ENCODE data around the gene ZNF746. TPM values are rescaled to one million over a fixed set of nuclear protein-coding genes. Genes with fewer than 3 reads are reported as not detected.

The ZNF746 gene
- total RNA-seq, 6 experiments from 2014 or later, result 15.7 to 18.2 (median 16.4) TPM

DNA sequence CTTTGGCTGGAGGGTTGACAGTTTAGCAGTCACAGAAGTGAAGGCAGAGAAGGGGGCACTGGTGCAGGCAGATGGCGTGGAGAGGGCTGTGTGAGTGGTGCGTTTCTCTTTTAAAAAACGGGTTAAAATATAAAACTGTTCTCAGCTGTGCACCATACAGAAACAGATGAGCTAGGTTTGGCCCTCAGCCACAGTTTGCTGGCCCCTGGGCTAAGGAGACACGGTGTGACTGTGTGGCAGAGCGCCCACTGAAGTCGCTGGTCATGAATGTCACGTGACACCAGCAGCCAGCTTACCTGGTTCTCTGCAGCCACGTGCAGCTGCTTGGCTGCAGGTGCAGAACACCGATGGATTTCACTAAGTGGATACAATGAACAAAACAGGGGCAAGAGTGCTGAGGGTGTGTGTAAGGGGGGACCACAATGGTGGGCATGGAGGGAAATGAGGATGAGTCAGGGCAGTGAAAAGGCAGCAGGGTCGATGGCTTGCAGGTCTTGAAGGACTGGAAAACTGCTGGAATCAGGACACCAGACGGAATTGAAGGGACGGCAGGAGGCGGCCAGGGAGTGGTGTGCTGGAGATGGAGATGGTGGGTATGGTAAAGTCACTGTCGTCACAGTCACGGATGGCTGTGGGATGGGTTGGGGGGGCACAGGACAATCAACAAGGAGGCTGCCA, 7.4 kb downstream of the ZNF746 start:
- Mint-ChIP-seq H3K36me3 (ENCODE audit: low read depth) (peaks cover 60% of the 10 kb centered on the region), H3K27me3 (ENCODE audit: insufficient read depth) (no peaks in the 10 kb centered on the region; the same call in 1 of the 2 replicates), H3K9me3 (no peaks in the 10 kb centered on the region), H3K27ac (no peak overlapping the region), H3K4me3 (no peak overlapping the region), H3K4me1 (ENCODE audit: low read depth) (peaks cover 7% of the 10 kb centered on the region)
- DNase-seq, result no peak
- no peak for TF ChIP-seq CTCF (IDR thresholded peaks at IDR 0.05)

- DNase-seq, result no peak
- Mint-ChIP-seq H3K9me3 (no peaks in the 10 kb centered on the region), H3K4me3 (no peak overlapping the region), H3K36me3 (ENCODE audit: low read depth) (peaks cover 60% of the 10 kb centered on the region), H3K4me1 (ENCODE audit: low read depth) (no peaks in the 10 kb centered on the region), H3K27ac (no peak overlapping the region), H3K27me3 (ENCODE audit: insufficient read depth) (no peaks in the 10 kb centered on the region; the same call in 1 of the 2 replicates)
- TF ChIP-seq CTCF (IDR thresholded peaks at IDR 0.05), result 0 out of 2 replicates have a peak, but pooled peaks have one; percentile 12
Observed at GRCh38 chr7:149489391-149490024, 8.1 kb downstream of the ZNF746 start.

DNA sequence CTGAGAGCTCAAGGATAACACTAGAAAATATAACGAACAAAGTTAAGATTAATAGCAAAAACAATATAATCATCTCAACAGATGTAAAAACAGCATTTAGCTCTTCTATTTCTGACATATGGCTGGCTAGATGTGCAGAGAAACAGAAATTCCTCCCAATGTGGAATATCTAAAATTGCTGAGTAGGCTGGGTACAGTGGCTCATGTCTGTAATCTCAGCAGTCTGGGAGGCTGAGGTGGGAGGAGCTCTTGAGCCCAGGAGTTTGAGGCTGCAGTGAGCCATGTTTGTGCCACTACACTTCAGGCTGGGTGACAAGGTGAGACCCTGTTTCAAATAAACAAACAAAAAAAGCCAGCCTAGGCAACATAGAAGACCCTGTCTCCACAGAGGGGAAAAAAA, 18.0 kb downstream of the ZNF746 start:
- Mint-ChIP-seq H3K9me3 (peaks cover 16% of the 10 kb centered on the region), H3K27me3 (ENCODE audit: insufficient read depth) (peaks cover 2% of the 10 kb centered on the region; the same call in 1 of the 2 replicates), H3K36me3 (ENCODE audit: low read depth) (peaks cover 37% of the 10 kb centered on the region), H3K27ac (no peak overlapping the region), H3K4me3 (no peak overlapping the region), H3K4me1 (ENCODE audit: low read depth) (peaks cover 15% of the 10 kb centered on the region; the same call in 1 of the 2 replicates)
- no peak for DNase-seq
- TF ChIP-seq CTCF (IDR thresholded peaks at IDR 0.05), result no peak

DNA sequence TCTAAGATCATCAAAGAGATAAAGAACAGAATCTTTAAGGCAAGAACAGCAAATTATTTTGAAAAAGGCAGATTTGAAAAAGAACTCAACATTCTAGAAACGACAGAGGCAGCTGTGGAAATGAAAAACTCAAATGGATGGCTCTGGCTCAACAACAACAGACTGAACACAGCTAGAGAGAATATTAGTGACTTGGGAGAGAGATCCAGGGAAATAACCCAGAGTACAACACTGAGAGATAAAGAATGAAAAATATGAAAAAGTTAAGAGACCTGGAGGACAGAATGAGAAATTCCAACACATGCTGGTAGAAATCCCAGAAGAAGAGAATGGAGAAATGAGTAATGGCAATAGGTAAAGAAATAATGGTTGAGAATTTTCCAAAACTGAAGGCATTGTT, 18.9 kb downstream of the ZNF746 start:
- Mint-ChIP-seq H3K4me3 (no peak overlapping the region), H3K27ac (peak overlapping the region; percentile 6; the same call in 1 of the 2 replicates), H3K27me3 (ENCODE audit: insufficient read depth) (peaks cover 2% of the 10 kb centered on the region; the same call in 1 of the 2 replicates), H3K36me3 (ENCODE audit: low read depth) (peaks cover 41% of the 10 kb centered on the region), H3K9me3 (peaks cover 16% of the 10 kb centered on the region), H3K4me1 (ENCODE audit: low read depth) (peaks cover 15% of the 10 kb centered on the region; the same call in 1 of the 2 replicates)
- TF ChIP-seq CTCF (IDR thresholded peaks at IDR 0.05), result no peak
- DNase-seq, result no peak

DNA sequence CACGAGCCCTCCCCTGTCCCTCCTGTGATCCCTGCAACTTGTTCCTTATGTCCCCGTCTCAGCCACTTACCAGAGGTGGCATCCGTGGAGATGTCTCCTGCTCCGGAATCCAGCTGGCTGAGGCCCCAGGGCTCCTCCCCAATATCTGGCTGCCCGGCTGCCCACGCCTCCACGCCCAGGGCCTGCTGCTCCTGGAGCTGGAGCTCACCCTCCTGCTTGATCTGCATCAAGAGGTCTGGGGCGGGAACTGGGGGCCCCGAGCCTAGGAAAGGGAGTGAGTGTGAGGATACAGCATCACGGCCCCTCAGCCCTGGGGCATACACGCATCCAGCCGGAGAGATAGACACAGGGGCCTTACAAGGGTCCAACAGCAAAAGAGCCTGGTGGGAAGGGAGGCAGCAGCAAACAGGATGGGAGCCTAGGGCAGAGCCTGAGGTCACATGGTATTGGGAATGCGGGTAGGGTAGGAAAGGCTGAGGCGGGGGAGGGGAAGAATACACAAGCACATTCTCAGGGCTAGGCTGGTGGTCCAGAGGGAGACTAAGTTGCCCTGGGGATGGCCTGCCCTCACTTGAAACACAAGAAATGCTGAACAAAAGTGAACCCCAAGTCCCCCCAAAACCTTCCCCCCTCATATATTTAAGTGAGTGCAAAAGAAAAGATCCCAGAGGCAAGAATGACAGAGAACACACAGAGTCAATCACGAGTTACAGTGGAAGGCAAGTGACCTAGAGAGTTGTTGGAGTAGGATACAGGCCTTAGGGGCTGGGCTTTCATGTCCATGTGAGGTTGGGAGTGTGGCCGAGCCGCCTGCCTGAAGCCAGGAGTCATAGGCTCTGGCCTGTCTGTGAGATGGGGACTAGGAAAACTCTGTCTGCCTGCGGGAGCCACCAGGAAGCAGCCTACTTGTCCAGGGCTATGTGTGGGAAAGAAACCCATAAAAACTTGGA, 19.8 kb downstream of the ZNF746 start:
- Mint-ChIP-seq H3K27ac (no peak overlapping the region; the same call in 1 of the 2 replicates), H3K9me3 (peaks cover 16% of the 10 kb centered on the region), H3K36me3 (ENCODE audit: low read depth) (peaks cover 49% of the 10 kb centered on the region), H3K4me3 (no peak overlapping the region), H3K27me3 (ENCODE audit: insufficient read depth) (peaks cover 2% of the 10 kb centered on the region; the same call in 1 of the 2 replicates), H3K4me1 (ENCODE audit: low read depth) (peaks cover 15% of the 10 kb centered on the region; the same call in 1 of the 2 replicates)
- no peak for TF ChIP-seq CTCF (IDR thresholded peaks at IDR 0.05)
- no peak for DNase-seq
